GM13977 (cell line): Measurements from ENCODE around the gene EN2.

ENCODE experiments used
- DNase-seq: peaks from one replicate; pipeline ENCODE4 v3.0.0; 2012; ENCODE audit warnings: low spot score
- CTCF ChIP-seq: IDR thresholded peaks from 2 replicates; pipeline ENCODE4 v1.5.1; 2012; ENCODE audit warnings: mild to moderate bottlenecking, control low read depth; ENCODE audit not compliant: insufficient read depth; ENCODE audit errors: extremely low read depth, missing control alignments
- in situ Hi-C: fragments of 300-500 bp; cut with MboI; formaldehyde crosslinking; loops from one replicate; pipeline ENCODE4 v1.12.0; 2022; ENCODE audit warnings: low sequenced_read_pairs, low pct_unique_long_range_greater_than_20kb, mixed read lengths, inconsistent platforms; ENCODE audit not compliant: unreplicated experiment

The EN2 gene

GRCh38 chr7:155495440-155496248, 37.7 kb downstream of the EN2 start:
- no peak for TF ChIP-seq CTCF
- peak; percentile 27 for DNase-seq
- in situ Hi-C loops: no loop called here

- no peak for TF ChIP-seq CTCF
- in situ Hi-C loops: no loop called here
- no peak for DNase-seq
Measured at GRCh38 chr7:155496267-155497005, 38.5 kb downstream of the EN2 start.

- no peak for DNase-seq
- TF ChIP-seq CTCF: no peak
- in situ Hi-C loops: no loop called here
Measured at GRCh38 chr7:155497149-155497901, 39.4 kb downstream of the EN2 start.

- DNase-seq: no peak
- TF ChIP-seq CTCF: no peak
- in situ Hi-C loops: loop anchor here (10.0 kb wide), 1 partner anchor 131 kb away; no protein-coding TSS in a partner anchor
Measured at GRCh38 chr7:155505422-155505793, 47.5 kb downstream of the EN2 start.

- no peak for DNase-seq
- in situ Hi-C loops: loop anchor here (10.0 kb wide), 1 partner anchor 132 kb away; no protein-coding TSS in a partner anchor
- TF ChIP-seq CTCF: no peak
Measured at GRCh38 chr7:155506854-155507337, 49.0 kb downstream of the EN2 start.

GRCh38 chr7:155507576-155507975, 49.6 kb downstream of the EN2 start:
- in situ Hi-C loops: loop anchor here (10.0 kb wide), 1 partner anchor 133 kb away; no protein-coding TSS in a partner anchor
- no peak for DNase-seq
- no peak for TF ChIP-seq CTCF
